Activated CD4-positive, alpha-beta T cell treated with anti-CD3 and anti-CD28 coated beads for 36 hours (primary cell): ENCODE measurements around the gene INHBB. TPM values are rescaled to one million over a fixed set of nuclear protein-coding genes. Genes with fewer than 3 reads are reported as not detected.
"Not testable (repeated sequence)": the region's sequence is repeated elsewhere in the genome, so short reads cannot be mapped to it uniquely, and the experiment has no call there.

Experiments used
- ATAC-seq: fragments of 200-7000 bp; cut with Tn5 transposase; one replicate; pipeline ENCODE4 v1.10.0; 2021; ENCODE audit warnings: mild to moderate bottlenecking, moderate library complexity
- CTCF ChIA-PET: fragments of 350-600 bp; sonication (Branson Sonifier 250); formaldehyde crosslinking; loops from one replicate; lab custom pipeline; 2021; ENCODE audit warnings: antibody characterized with exemption; lab: Charles Lee
- POLR2A ChIA-PET: fragments of 350-600 bp; sonication (Branson Sonifier 250); formaldehyde crosslinking; loops from one replicate; lab custom pipeline; 2021; ENCODE audit warnings: antibody characterized with exemption, inconsistent platforms; lab: Charles Lee
- DNase-seq: peaks from one replicate; pipeline ENCODE4 v3.0.0-alpha.2; 2020
- H3K27ac Mint-ChIP-seq: one replicate; pipeline ENCODE4 v1.8.0; 2021; ENCODE audit warnings: mixed read lengths
- H3K27me3 Mint-ChIP-seq: one replicate; pipeline ENCODE4 v1.8.0; 2021; ENCODE audit warnings: mixed read lengths
- H3K36me3 Mint-ChIP-seq: one replicate; pipeline ENCODE4 v1.8.0; 2021; ENCODE audit warnings: low read depth, mixed read lengths
- H3K4me1 Mint-ChIP-seq: one replicate; pipeline ENCODE4 v1.8.0; 2021; ENCODE audit warnings: mixed read lengths
- H3K4me3 Mint-ChIP-seq: one replicate; pipeline ENCODE4 v1.8.0; 2021; ENCODE audit warnings: mild to moderate bottlenecking, moderate library complexity, mixed read lengths
- H3K9me3 Mint-ChIP-seq: one replicate; pipeline ENCODE4 v1.8.0; 2021; ENCODE audit warnings: low read depth, mixed read lengths
- intact Hi-C, 2 experiments: fragments of 100-400 bp; cut with DNase I in 1 of 2; cut with micrococcal nuclease in 1 of 2; formaldehyde crosslinking; loops; one replicate each; pipeline versions ENCODE4 v1.14.2 to v1.15.1; 2022 to 2024; cut with DNase I, micrococcal nuclease
- total RNA-seq, 2 experiments: library from RNA; stranded (reverse); gene quantifications; one replicate each; pipeline ENCODE4 v1.2.3, GENCODE V29; 2021

The INHBB gene
- total RNA-seq, 2 experiments from 2014 or later = not detected

GRCh38 chr2:120316528-120317179, 29.3 kb upstream of the INHBB start:
- Mint-ChIP-seq H3K27me3 (no peaks in the 10 kb centered on the region), H3K4me3 (no peak overlapping the region), H3K27ac (no peak overlapping the region), H3K36me3 (no peaks in the 10 kb centered on the region), H3K9me3 (no peaks in the 10 kb centered on the region), H3K4me1 (peaks cover 26% of the 10 kb centered on the region)
- POLR2A ChIA-PET = no interaction called here
- DNase-seq (no peak), ATAC-seq (no peak)
- intact Hi-C loops = loop anchor here in 1 of 2 experiments (10.0 kb wide), 1 partner anchor 492 kb away; no protein-coding TSS in a partner anchor
- CTCF ChIA-PET = no interaction called here

DNA sequence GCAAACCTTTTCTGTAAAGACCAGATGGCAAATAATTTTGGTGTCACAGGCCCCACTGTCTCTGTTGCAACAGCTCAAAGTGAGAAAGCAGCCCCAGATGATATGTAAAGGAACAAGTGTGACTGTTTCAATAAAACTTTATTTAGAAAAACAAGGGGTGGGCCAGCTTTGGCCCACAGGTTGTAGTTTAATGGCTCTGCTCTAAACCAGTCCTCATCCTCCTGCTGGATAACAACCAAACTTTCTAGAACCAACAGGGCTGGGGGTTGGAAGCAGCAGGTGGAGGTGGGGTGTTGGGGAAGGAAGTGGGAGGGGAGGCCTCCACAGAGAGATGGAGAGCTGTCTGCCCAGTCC, 28.8 kb upstream of the INHBB start:
- intact Hi-C loops = loop anchor here in 1 of 2 experiments (10.0 kb wide), 1 partner anchor 492 kb away; no protein-coding TSS in a partner anchor
- ATAC-seq = no peak
- no peaks in the 10 kb centered on the region for H3K27me3 Mint-ChIP-seq

GRCh38 chr2:120317916-120318315, 28.0 kb upstream of the INHBB start:
- DNase-seq (no peak), ATAC-seq (no peak)
- H3K9me3 Mint-ChIP-seq = no peaks in the 10 kb centered on the region
- H3K4me1 Mint-ChIP-seq = peaks cover 23% of the 10 kb centered on the region
- H3K4me3 Mint-ChIP-seq = no peak overlapping the region
- H3K27ac Mint-ChIP-seq = no peak overlapping the region
- no peaks in the 10 kb centered on the region for H3K27me3 Mint-ChIP-seq
- no peaks in the 10 kb centered on the region for H3K36me3 Mint-ChIP-seq
- ChIA-PET POLR2A (no interaction called here), CTCF (interaction anchor here (0.8 kb wide), 1 partner anchor 25 kb away, joined by 3 read pairs; no protein-coding TSS in a partner anchor)
- intact Hi-C loops = loop anchor here in 1 of 2 experiments (10.0 kb wide), 1 partner anchor 493 kb away; no protein-coding TSS in a partner anchor

More for the DNA sequence above, 28.8 kb upstream of the INHBB start:
- ChIA-PET CTCF (interaction anchor here (0.8 kb wide), 1 partner anchor 26 kb away, joined by 3 read pairs; no protein-coding TSS in a partner anchor), POLR2A (no interaction called here)
- DNase-seq = no peak
- Mint-ChIP-seq H3K4me1 (peaks cover 26% of the 10 kb centered on the region), H3K9me3 (no peaks in the 10 kb centered on the region), H3K36me3 (no peaks in the 10 kb centered on the region), H3K4me3 (no peak overlapping the region), H3K27ac (no peak overlapping the region)

DNA sequence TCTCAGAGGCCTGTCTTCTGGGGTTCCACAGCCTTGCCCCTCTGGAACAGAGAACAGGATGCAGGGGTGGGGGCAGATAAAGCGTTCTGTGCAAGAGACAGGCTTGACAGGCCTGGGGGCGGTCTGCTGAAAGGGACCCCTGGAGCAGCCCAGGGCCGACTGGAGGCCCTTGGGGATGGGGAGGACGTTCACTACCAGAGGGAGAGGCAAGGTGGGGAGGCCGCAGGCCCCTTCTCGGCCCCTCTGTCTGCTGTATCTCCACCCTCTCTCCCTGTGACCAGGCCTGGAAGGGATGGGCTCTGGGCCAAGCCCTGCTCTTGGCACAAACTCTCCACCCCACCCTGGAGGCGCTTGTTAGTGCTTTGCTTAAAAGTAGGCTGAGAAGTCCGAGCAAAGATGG, 27.3 kb upstream of the INHBB start:
- DNase-seq = no peak
- ChIA-PET POLR2A (no interaction called here), CTCF (no interaction called here)
- ATAC-seq = no peak
- Mint-ChIP-seq H3K36me3 (no peaks in the 10 kb centered on the region), H3K4me1 (peaks cover 16% of the 10 kb centered on the region), H3K9me3 (no peaks in the 10 kb centered on the region), H3K27me3 (no peaks in the 10 kb centered on the region), H3K27ac (no peak overlapping the region), H3K4me3 (no peak overlapping the region)
- intact Hi-C loops = loop anchor here in 1 of 2 experiments (10.0 kb wide), 1 partner anchor 494 kb away; no protein-coding TSS in a partner anchor

DNA sequence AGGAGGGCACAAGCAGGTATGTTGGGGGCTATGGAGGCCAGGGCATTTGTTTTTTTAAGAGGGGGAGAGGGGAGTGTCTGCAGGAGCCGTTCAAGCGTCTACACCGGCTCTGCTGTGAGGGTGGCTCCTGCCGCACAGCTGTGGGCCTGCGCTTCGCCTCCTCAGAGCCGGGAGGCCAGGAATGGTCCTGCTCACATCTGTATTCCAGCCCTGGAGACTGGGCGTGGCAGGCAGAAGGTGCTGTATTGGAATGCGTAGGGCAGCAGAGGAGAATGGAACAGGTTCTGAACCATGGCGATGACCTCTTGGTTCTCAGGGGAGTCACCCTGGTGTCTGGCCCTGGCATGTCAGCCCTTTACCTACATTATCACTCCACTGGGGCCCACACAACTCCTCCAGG, 26.8 kb upstream of the INHBB start:
- no peaks in the 10 kb centered on the region for H3K9me3 Mint-ChIP-seq
- H3K27me3 Mint-ChIP-seq = no peaks in the 10 kb centered on the region
- peaks cover 11% of the 10 kb centered on the region for H3K4me1 Mint-ChIP-seq
- no peak overlapping the region for H3K27ac Mint-ChIP-seq
- ChIA-PET POLR2A (no interaction called here), CTCF (no interaction called here)
- H3K4me3 Mint-ChIP-seq = no peak overlapping the region
- no peak for ATAC-seq
- no peak for DNase-seq
- intact Hi-C loops = loop anchor here in 1 of 2 experiments (10.0 kb wide), 1 partner anchor 494 kb away; no protein-coding TSS in a partner anchor
- no peaks in the 10 kb centered on the region for H3K36me3 Mint-ChIP-seq

DNA sequence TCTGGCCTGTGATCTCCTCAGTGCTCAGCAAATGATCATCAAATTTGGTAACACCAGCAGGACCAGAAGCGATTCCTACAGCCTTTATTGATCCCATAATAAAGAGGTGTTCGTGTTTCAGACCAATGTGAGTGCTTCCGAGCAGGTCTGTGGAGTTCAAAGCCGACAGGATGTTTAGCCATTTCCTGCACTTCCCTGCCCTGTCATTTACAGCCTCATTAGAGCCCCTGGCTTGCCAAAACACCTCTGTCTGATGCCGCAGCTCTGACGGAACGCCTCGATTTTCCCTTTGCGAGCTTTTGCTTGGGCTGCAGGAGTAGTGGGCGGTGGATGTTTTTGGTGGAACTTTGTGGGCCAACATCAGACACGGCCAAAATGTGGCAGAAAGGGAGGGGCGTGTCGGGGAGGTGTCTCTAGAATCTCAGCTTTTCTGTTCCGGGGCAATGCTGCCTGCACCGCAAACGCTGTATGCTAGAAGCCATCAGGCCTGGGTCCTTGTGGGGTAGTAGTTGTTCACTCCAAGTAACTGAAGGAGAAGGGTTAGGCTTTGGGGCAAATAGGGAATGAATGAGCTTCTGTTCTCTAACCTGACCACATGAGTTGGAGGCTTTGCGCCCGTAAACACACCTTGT, 26.1 kb upstream of the INHBB start:
- Mint-ChIP-seq H3K27ac (no peak overlapping the region), H3K27me3 (no peaks in the 10 kb centered on the region), H3K4me3 (no peak overlapping the region), H3K36me3 (no peaks in the 10 kb centered on the region), H3K9me3 (no peaks in the 10 kb centered on the region), H3K4me1 (peaks cover 4% of the 10 kb centered on the region)
- ATAC-seq (no peak), DNase-seq (no peak)
- ChIA-PET CTCF (interaction anchor here (0.7 to 1.1 kb wide), 4 partner anchors 23 to 801 kb away, joined by 3 to 5 read pairs (median 4); no protein-coding TSS in a partner anchor), POLR2A (no interaction called here)
- intact Hi-C loops = loop anchor here in 1 of 2 experiments (10.0 kb wide), 1 partner anchor 495 kb away; no protein-coding TSS in a partner anchor

- ChIA-PET POLR2A (no interaction called here), CTCF (interaction anchor here (0.7 to 1.1 kb wide), 5 partner anchors 13 to 800 kb away, joined by 3 to 5 read pairs (median 3); no protein-coding TSS in a partner anchor)
- H3K4me1 Mint-ChIP-seq = no peaks in the 10 kb centered on the region
- H3K27ac Mint-ChIP-seq = no peak overlapping the region
- no peaks in the 10 kb centered on the region for H3K36me3 Mint-ChIP-seq
- no peaks in the 10 kb centered on the region for H3K9me3 Mint-ChIP-seq
- H3K27me3 Mint-ChIP-seq = no peaks in the 10 kb centered on the region
- intact Hi-C loops = no loop called here
- DNase-seq (no peak), ATAC-seq (no peak)
- no peak overlapping the region for H3K4me3 Mint-ChIP-seq
Measured at GRCh38 chr2:120320318-120320851, 25.6 kb upstream of the INHBB start.

DNA sequence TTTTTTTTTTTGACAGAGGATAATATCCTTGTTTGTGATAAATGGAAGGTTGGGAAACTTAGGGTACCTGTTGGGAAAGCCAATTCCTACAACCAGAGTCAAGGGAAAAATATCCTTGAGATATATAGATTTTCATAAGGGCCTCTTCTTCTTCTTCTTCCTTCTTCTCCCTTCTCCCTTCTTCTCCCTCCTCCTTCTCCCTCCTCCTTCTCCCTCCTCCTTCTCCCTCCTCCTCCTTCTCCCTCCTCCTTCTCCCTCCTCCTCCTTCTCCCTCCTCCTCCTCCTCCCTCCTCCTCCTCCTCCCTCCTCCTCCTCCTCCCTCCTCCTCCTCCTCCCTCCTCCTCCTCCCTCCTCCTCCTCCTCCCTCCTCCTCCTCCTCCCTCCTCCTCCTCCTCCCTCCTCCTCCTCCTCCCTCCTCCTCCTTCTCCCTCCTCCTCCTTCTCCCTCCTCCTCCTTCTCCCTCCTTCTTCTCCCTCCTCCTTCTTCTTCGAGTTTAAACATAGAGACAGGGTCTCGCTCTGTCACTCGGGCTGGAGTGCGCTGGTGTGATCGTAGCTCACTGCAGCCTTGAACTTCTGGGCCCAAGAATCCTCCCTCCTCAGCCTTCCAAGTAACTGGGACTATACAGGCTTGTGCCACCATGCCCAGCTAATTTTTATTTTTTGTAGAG, 24.9 kb upstream of the INHBB start:
- H3K4me3 Mint-ChIP-seq, H3K36me3 Mint-ChIP-seq, DNase-seq, intact Hi-C loops, H3K9me3 Mint-ChIP-seq, H3K27me3 Mint-ChIP-seq, POLR2A ChIA-PET, H3K27ac Mint-ChIP-seq, ATAC-seq, H3K4me1 Mint-ChIP-seq: not testable (repeated sequence)
- CTCF ChIA-PET = interaction anchor here (0.6 to 0.9 kb wide), 3 partner anchors 12 to 566 kb away, joined by 3 read pairs; no protein-coding TSS in a partner anchor

DNA sequence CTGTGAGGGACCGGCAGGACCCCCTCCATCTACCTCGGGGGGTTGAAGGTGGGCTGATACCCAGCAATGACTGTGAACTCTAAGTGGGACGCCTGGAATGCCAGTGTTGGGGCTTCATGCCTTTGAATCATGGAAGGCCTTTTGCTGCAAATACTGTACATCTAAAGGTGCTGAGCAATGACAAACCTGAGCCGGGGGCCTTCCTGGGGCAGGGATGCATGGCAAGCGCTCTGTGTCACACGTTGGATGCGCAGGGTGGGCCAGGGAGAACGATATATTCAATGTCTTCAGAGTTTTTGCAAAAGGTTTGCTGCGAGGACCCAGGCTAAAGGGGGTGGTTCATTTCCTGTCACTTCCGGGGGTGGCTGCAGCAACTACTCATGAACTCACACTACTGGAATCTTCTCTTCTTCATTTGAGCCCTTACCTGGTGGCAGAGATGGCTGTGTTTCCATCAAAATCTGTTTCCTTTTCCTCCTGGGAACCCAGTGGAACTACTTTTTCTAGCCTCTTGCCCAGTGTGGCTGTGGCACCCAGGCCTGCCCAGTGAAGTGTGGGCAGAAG, 24.1 kb upstream of the INHBB start:
- DNase-seq (no peak), ATAC-seq (no peak)
- H3K4me3 Mint-ChIP-seq = no peak overlapping the region
- no peaks in the 10 kb centered on the region for H3K9me3 Mint-ChIP-seq
- H3K27me3 Mint-ChIP-seq = no peaks in the 10 kb centered on the region
- ChIA-PET POLR2A (no interaction called here), CTCF (no interaction called here)
- no peaks in the 10 kb centered on the region for H3K36me3 Mint-ChIP-seq
- H3K4me1 Mint-ChIP-seq = no peaks in the 10 kb centered on the region
- intact Hi-C loops = no loop called here
- H3K27ac Mint-ChIP-seq = no peak overlapping the region

DNA sequence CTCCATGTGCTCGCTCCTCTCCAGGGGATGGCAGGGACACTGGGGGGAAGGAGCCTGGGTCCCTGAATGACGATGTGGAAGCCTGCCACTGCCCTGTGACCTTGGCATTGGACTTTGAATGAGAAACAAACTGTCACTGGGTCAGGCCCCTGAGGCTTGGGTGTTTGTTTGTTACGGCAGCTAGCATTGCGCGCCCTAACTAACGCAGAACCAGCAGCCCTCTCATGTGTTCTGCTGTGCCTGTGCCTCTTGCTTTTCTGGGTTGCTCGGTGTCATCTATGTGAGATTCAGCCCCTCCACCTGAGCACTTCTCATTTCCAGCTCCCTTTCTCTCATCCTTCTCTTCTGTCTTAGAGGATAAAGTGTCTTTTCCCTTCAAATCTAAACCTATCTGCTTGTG, 23.6 kb upstream of the INHBB start:
- Mint-ChIP-seq H3K27me3 (no peaks in the 10 kb centered on the region), H3K9me3 (no peaks in the 10 kb centered on the region), H3K4me1 (no peaks in the 10 kb centered on the region), H3K4me3 (no peak overlapping the region), H3K27ac (no peak overlapping the region), H3K36me3 (no peaks in the 10 kb centered on the region)
- intact Hi-C loops = no loop called here
- ATAC-seq (no peak), DNase-seq (no peak)
- CTCF ChIA-PET = no interaction called here
- POLR2A ChIA-PET = no interaction called here

GRCh38 chr2:120323214-120323613, 22.7 kb upstream of the INHBB start:
- POLR2A ChIA-PET = no interaction called here
- Mint-ChIP-seq H3K4me1 (no peaks in the 10 kb centered on the region), H3K27me3 (no peaks in the 10 kb centered on the region), H3K4me3 (no peak overlapping the region), H3K27ac (no peak overlapping the region), H3K9me3 (no peaks in the 10 kb centered on the region), H3K36me3 (no peaks in the 10 kb centered on the region)
- CTCF ChIA-PET = no interaction called here
- no peak for ATAC-seq
- DNase-seq = no peak
- intact Hi-C loops = no loop called here
